Effector memory CD8-positive, alpha-beta T cell (primary cell): ENCODE data around the gene CISD2.
"Not testable (repeated sequence)": the region's sequence is repeated elsewhere in the genome, so short reads cannot be mapped to it uniquely, and the experiment has no call there.

Experiments
- ATAC-seq: fragments of 150-1000 bp; cut with Tn5 transposase; replicated peaks from 2 replicates; pipeline ENCODE4 v1.10.0; 2021; ENCODE audit warnings: mild to moderate bottlenecking, moderate library complexity
- DNase-seq, 3 experiments: peaks; one replicate each; pipeline ENCODE4 v3.0.0; 2021
- H3K27ac Mint-ChIP-seq, 2 donors: one replicate each; pipeline ENCODE4 v1.8.0; 2022; ENCODE audit warnings: mild to moderate bottlenecking in 2 of 2, mixed read lengths in 2 of 2, moderate library complexity in 2 of 2
- H3K27me3 Mint-ChIP-seq, 2 donors: one replicate each; pipeline ENCODE4 v1.8.0; 2022; ENCODE audit warnings: mixed read lengths in 2 of 2
- H3K36me3 Mint-ChIP-seq: one replicate; pipeline ENCODE4 v1.8.0; 2022; ENCODE audit warnings: mild to moderate bottlenecking, moderate library complexity, mixed read lengths; ENCODE audit not compliant: insufficient read depth
- H3K4me1 Mint-ChIP-seq, 2 donors: one replicate each; pipeline ENCODE4 v1.8.0; 2022; ENCODE audit warnings: low read depth in 2 of 2, mixed read lengths in 2 of 2
- H3K4me3 Mint-ChIP-seq, 2 donors: one replicate each; pipeline ENCODE4 v1.8.0; 2022; ENCODE audit warnings: mild to moderate bottlenecking in 2 of 2, mixed read lengths in 2 of 2, moderate library complexity in 2 of 2
- H3K9me3 Mint-ChIP-seq, 2 donors: one replicate each; pipeline ENCODE4 v1.8.0; 2022; ENCODE audit warnings: mixed read lengths in 2 of 2

Gene CISD2

GRCh38 chr4:102865327-102865726 lies 3.5 kb upstream of the CISD2 start:
- not testable (repeated sequence) for ATAC-seq, DNase-seq, H3K27me3 Mint-ChIP-seq, H3K9me3 Mint-ChIP-seq
- Mint-ChIP-seq H3K4me3 (peak overlapping the region in 1 of 2 donors; percentile 46), H3K27ac (peak overlapping the region in 1 of 2 donors; percentile 74), H3K4me1 (peaks cover 14 to 21% of the 10 kb centered on the region in 2 donors), H3K36me3 (peaks cover 18% of the 10 kb centered on the region)

- ATAC-seq (no peak), DNase-seq (no peak)
- no peaks in the 10 kb centered on the region for H3K9me3 Mint-ChIP-seq
- peak overlapping the region; percentile 99 to 100 for H3K27ac Mint-ChIP-seq
- H3K36me3 Mint-ChIP-seq = peaks cover 18% of the 10 kb centered on the region
- peak overlapping the region; percentile 93 to 95 for H3K4me3 Mint-ChIP-seq
- H3K27me3 Mint-ChIP-seq = no peaks in the 10 kb centered on the region
- peaks cover 18 to 26% of the 10 kb centered on the region in 2 donors for H3K4me1 Mint-ChIP-seq
These were observed 1.3 kb upstream of the CISD2 start for GRCh38 chr4:102867278-102868152.

- DNase-seq = peak in 1 of 3 experiments; percentile 4
- no peak for ATAC-seq
- no peaks in the 10 kb centered on the region for H3K9me3 Mint-ChIP-seq
- no peaks in the 10 kb centered on the region for H3K27me3 Mint-ChIP-seq
- peaks cover 18% of the 10 kb centered on the region for H3K36me3 Mint-ChIP-seq
- peak overlapping the region; percentile 93 to 95 for H3K4me3 Mint-ChIP-seq
- H3K27ac Mint-ChIP-seq = peak overlapping the region; percentile 99 to 100
- H3K4me1 Mint-ChIP-seq = peaks cover 21 to 31% of the 10 kb centered on the region in 2 donors
These were observed 525 bp upstream of the CISD2 start for GRCh38 chr4:102868153-102868780.

- peaks cover 27% of the 10 kb centered on the region for H3K36me3 Mint-ChIP-seq
- no peaks in the 10 kb centered on the region for H3K27me3 Mint-ChIP-seq
- H3K9me3 Mint-ChIP-seq = no peaks in the 10 kb centered on the region
- H3K27ac Mint-ChIP-seq = peak overlapping the region; percentile 99 to 100
- H3K4me1 Mint-ChIP-seq = peaks cover 22 to 27% of the 10 kb centered on the region in 2 donors
- peak; percentile 23 for ATAC-seq
- no peak for DNase-seq
- peak overlapping the region; percentile 93 to 95 for H3K4me3 Mint-ChIP-seq
These were observed 891 bp downstream of the CISD2 start for GRCh38 chr4:102869569-102870197.

GRCh38 chr4:102871772-102872171 lies 3.0 kb downstream of the CISD2 start:
- Mint-ChIP-seq H3K27me3 (no peaks in the 10 kb centered on the region), H3K9me3 (no peaks in the 10 kb centered on the region), H3K4me1 (peaks cover 20 to 30% of the 10 kb centered on the region in 2 donors), H3K36me3 (peaks cover 31% of the 10 kb centered on the region), H3K27ac (peak overlapping the region in 1 of 2 donors; percentile 38), H3K4me3 (no peak overlapping the region)
- no peak for DNase-seq
- no peak for ATAC-seq

- H3K36me3 Mint-ChIP-seq = peaks cover 19% of the 10 kb centered on the region
These were observed 8.8 kb downstream of the CISD2 start for GRCh38 chr4:102877477-102878106.

GRCh38 chr4:102878349-102878748 lies 9.6 kb downstream of the CISD2 start:
- H3K9me3 Mint-ChIP-seq, ATAC-seq, H3K4me3 Mint-ChIP-seq, H3K27me3 Mint-ChIP-seq, DNase-seq: not testable (repeated sequence)
- Mint-ChIP-seq H3K36me3 (peaks cover 25% of the 10 kb centered on the region), H3K4me1 (peaks cover 4 to 18% of the 10 kb centered on the region in 2 donors), H3K27ac (peak overlapping the region in 1 of 2 donors; percentile 32)

More at GRCh38 chr4:102877477-102878106, 8.8 kb downstream of the CISD2 start:
- H3K9me3 Mint-ChIP-seq, DNase-seq, ATAC-seq, H3K27me3 Mint-ChIP-seq, H3K4me3 Mint-ChIP-seq, H3K27ac Mint-ChIP-seq: not testable (repeated sequence)
- peaks cover 6 to 17% of the 10 kb centered on the region in 2 donors for H3K4me1 Mint-ChIP-seq

- Mint-ChIP-seq H3K36me3 (peaks cover 19% of the 10 kb centered on the region), H3K4me3 (no peak overlapping the region), H3K4me1 (peaks cover 7 to 23% of the 10 kb centered on the region in 2 donors), H3K27me3 (no peaks in the 10 kb centered on the region), H3K27ac (no peak overlapping the region), H3K9me3 (no peaks in the 10 kb centered on the region)
- DNase-seq (no peak), ATAC-seq (no peak)
These were observed 10.1 kb downstream of the CISD2 start for GRCh38 chr4:102878901-102879300.

GRCh38 chr4:102881343-102881742 lies 12.6 kb downstream of the CISD2 start:
- Mint-ChIP-seq H3K9me3 (no peaks in the 10 kb centered on the region), H3K4me1 (peaks cover 4 to 18% of the 10 kb centered on the region in 2 donors), H3K27me3 (no peaks in the 10 kb centered on the region), H3K27ac (no peak overlapping the region), H3K4me3 (no peak overlapping the region), H3K36me3 (peaks cover 20% of the 10 kb centered on the region)
- no peak for ATAC-seq
- no peak for DNase-seq

- H3K9me3 Mint-ChIP-seq = no peaks in the 10 kb centered on the region
- ATAC-seq = no peak
- no peak for DNase-seq
- peak overlapping the region in 1 of 2 donors; percentile 25 for H3K27ac Mint-ChIP-seq
- peaks cover 4 to 17% of the 10 kb centered on the region in 2 donors for H3K4me1 Mint-ChIP-seq
- no peak overlapping the region for H3K4me3 Mint-ChIP-seq
- peaks cover 14% of the 10 kb centered on the region for H3K36me3 Mint-ChIP-seq
- no peaks in the 10 kb centered on the region for H3K27me3 Mint-ChIP-seq
These were observed 14.5 kb downstream of the CISD2 start for GRCh38 chr4:102883278-102883677.

GRCh38 chr4:102888570-102888969 lies 19.8 kb downstream of the CISD2 start:
- H3K4me3 Mint-ChIP-seq, H3K4me1 Mint-ChIP-seq, H3K9me3 Mint-ChIP-seq, H3K27ac Mint-ChIP-seq, H3K36me3 Mint-ChIP-seq, ATAC-seq, H3K27me3 Mint-ChIP-seq, DNase-seq: not testable (repeated sequence)

- H3K4me3 Mint-ChIP-seq, DNase-seq, H3K27me3 Mint-ChIP-seq, ATAC-seq, H3K9me3 Mint-ChIP-seq, H3K4me1 Mint-ChIP-seq, H3K27ac Mint-ChIP-seq, H3K36me3 Mint-ChIP-seq: not testable (repeated sequence)
These were observed 21.1 kb downstream of the CISD2 start for GRCh38 chr4:102889866-102890265.

- not testable (repeated sequence) for H3K36me3 Mint-ChIP-seq, DNase-seq, H3K9me3 Mint-ChIP-seq, H3K27me3 Mint-ChIP-seq, ATAC-seq, H3K4me3 Mint-ChIP-seq, H3K4me1 Mint-ChIP-seq, H3K27ac Mint-ChIP-seq
These were observed 27.8 kb downstream of the CISD2 start for GRCh38 chr4:102896547-102896946.
